NCI-H1105 (cell line): ENCODE measurements around the gene UGT1A3.
"Not testable (repeated sequence)": the region's sequence is repeated elsewhere in the genome, so short reads cannot be mapped to it uniquely, and the experiment has no call there.

Source experiments
- DNase-seq: peaks from one replicate; lab custom pipeline; 2025; lab: John Stamatoyannopoulos, UW

UGT1A3 gene

GRCh38 chr2:233707940-233708644, 20.8 kb upstream of the UGT1A3 start:
- no peak for DNase-seq

DNA sequence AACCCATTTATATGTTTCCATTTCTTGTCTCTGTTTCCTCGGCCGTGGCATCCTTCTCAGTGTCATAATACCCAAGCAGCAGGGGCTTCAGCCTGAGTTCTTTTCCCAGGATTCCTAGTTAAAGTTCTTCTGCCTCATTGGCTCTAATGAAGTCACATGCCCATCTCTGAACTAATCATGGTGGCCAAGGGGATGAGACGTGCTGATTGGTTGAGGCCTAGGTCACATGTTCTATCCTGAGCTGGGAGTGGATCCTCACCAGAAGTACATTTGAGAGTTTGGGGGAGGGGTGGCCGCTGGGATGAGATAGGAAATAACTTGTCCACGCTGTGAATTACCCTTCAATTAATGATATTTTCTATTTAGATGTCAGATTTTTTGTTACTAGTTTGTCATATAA, 19.9 kb upstream of the UGT1A3 start:
- no peak for DNase-seq

DNA sequence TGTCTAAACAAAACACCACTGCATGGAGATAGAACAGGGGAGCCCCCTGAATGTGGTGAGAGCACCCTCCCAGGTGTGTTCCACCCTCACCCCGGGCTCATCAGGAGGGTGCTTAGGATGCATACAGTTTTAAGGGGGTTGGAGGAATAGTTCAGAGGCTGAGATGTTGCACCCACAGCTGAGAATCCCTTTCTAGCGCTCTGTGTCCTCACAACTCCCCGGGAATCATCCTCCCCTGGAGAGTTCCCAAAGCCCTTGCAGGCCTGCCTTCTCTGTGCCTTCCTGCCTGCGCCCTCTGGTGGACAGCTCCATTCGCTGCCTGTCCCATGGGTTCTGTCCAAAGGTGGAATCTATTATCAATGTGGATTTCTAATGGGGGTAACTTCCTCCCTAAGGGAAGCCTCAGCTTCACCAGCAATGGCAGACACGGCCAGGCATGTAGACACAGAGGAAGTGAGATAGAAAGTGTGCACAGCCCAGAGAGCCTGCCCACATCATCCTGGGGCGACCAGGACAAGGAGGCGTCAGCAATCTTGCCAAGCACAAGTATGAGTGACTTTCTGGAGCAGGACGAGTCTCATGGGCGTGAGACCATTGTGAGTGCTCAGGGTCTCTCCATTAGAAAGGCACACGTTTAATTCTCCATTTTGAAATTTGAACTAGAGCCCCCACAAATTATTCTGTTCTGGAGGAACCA, 17.4 kb upstream of the UGT1A3 start:
- peak; percentile 63 for DNase-seq

- no peak for DNase-seq
Measured at GRCh38 chr2:233712611-233713261, 16.1 kb upstream of the UGT1A3 start, which contains the start of gene UGT1A5. TSS of gene UGT1A5 (plus strand) at chr2:233712907. CDS start at chr2:233712992, 85 bp downstream.

DNA sequence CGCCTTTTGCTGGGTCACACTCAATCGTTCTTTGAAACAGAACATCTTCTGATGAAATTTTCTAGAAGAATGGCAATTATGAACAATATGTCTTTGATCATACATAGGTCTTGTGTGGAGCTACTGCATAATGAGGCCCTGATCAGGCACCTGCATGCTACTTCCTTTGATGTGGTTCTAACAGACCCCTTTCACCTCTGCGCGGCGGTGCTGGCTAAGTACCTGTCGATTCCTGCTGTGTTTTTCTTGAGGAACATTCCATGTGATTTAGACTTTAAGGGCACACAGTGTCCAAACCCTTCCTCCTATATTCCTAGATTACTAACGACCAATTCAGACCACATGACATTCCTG, 15.6 kb upstream of the UGT1A3 start:
- DNase-seq: no peak

DNA sequence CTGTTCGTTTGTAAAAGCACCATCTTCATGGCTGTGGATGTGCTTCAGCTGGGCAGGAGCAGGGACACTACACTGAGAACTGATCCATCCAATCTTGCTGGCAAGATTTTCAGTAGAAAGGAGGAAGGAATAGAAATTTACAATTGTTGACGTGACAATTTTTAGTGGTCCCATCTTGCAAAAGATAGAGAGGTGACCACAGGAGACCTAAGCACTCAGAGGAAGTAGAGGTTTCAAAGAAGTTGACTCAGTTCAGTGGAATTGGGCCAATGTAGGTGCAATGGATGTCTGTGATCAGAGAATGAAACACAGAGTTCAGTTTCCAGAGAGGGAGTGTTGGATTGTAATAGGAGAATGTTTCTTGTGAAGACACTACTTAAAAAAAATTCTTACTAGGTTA, 14.7 kb upstream of the UGT1A3 start:
- DNase-seq: no peak

DNA sequence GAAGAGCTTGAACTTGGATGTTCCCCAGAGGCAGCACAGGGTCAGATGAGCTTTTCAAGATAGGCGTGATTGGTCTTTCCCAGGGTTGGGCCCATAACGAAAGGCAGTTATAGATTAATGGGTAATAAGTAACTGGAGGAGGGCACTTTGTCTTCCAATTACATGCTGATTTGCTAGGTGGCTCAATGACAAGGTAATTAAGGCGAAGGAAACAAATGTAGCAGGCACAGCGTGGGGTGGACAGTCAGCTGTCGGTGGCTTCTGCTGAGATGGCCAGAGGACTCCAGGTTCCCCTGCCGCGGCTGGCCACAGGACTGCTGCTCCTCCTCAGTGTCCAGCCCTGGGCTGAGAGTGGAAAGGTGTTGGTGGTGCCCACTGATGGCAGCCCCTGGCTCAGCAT, 10.3 kb upstream of the UGT1A3 start, which contains the start of gene UGT1A4:
Gene UGT1A4, plus strand, starts transcription at position 185 of the 400 bp plus-strand sequence. Its CDS starts 85 bp downstream, at position 270.
- DNase-seq: no peak

GRCh38 chr2:233736868-233737653, 8.2 kb downstream of the UGT1A3 start:
- DNase-seq: not testable (repeated sequence)

GRCh38 chr2:233740870-233741269, 12.0 kb downstream of the UGT1A3 start:
- DNase-seq: no peak

DNA sequence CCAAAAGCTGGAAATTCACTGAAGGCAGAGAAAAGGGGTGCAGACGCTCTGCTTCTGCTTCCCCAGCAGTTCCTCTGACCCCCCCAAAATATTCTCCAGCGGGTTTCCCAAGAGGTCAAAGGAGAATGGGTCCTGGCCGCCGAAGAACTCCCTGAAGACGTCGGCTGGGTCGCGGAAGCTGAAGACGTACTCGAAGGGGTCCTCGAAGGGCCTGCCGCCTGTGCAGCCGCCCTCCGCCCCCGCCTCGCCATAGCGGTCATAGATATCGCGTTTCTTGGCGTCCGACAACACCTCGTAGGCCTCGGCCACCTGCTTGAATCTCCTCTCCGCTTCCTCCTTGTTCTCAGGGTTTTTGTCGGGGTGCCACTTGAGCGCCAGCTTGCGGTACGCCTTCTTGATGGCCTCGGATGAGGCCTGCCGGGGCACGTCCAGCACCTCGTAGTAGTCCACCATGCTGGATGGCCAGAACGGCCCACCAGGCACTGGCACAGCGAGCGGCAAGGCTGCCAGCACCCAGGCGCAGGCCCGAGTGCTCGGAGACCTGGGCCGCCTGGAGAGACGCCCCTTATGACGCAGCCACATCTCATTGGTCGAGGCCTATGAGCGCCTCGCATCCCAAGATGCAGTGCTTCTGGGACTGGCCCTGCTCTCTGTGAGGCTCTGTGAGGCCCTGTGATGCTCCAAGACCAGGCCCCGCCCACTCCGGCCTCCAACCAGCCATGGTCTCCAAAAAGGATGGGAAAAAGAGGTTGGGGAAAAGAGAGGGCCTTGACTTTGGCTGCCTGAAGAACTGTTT, 14.8 kb downstream of the UGT1A3 start:
- DNase-seq: no peak

- no peak for DNase-seq
Measured at GRCh38 chr2:233745073-233745755, 16.4 kb downstream of the UGT1A3 start.

- DNase-seq: not testable (repeated sequence)
Measured at GRCh38 chr2:233745838-233746237, 17.0 kb downstream of the UGT1A3 start.

- no peak for DNase-seq
Measured at GRCh38 chr2:233746475-233747282, 17.8 kb downstream of the UGT1A3 start.

DNA sequence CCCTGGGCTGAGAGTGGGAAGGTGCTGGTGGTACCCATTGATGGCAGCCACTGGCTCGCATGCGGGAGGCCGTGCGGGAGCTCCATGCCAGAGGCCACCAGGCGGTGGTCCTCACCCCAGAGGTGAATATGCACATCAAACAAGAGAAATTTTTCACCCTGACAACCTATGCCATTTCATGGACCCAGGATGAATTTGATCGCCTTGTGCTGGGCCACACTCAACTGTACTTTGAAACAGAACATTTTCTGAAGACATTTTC, 18.4 kb downstream of the UGT1A3 start:
- DNase-seq: no peak

- not testable (repeated sequence) for DNase-seq
Measured at GRCh38 chr2:233750689-233751088, 21.8 kb downstream of the UGT1A3 start.

GRCh38 chr2:233751212-233752009, 22.6 kb downstream of the UGT1A3 start:
- not testable (repeated sequence) for DNase-seq

DNA sequence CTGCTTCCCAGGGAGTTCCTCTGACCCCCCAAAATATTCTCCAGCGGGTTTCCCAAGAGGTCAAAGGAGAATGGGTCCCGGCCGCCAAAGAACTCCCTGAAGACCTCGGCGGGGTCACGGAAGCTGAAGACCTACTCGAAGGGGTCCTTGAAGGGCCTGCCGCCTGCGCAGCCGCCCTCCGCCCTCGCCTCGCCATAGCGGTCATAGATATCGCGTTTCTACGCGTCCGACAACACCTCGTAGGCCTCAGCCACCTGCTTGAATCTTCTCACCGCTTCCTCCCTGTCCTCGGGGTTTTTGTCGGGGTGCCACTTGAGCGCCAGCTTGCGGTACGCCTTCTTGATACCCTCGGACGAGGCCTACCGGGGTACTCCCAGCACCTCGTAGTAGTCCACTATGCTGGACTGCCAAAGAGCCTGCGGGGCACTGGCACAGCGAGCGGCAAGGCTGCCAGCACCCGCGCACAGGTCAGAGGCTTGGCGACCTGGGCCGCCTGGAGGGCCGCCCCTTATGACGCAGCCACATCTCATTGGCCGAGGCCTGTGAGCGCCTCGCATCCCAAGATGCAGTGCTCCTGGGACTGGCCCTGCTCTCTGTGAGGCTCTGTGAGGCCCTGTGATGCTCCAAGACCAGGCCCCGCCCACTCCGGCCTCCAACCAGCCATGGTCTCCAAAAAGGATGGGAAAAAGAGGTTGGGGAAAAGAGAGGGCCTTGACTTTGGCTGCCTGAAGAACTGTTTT, 26.2 kb downstream of the UGT1A3 start:
- DNase-seq: no peak

DNA sequence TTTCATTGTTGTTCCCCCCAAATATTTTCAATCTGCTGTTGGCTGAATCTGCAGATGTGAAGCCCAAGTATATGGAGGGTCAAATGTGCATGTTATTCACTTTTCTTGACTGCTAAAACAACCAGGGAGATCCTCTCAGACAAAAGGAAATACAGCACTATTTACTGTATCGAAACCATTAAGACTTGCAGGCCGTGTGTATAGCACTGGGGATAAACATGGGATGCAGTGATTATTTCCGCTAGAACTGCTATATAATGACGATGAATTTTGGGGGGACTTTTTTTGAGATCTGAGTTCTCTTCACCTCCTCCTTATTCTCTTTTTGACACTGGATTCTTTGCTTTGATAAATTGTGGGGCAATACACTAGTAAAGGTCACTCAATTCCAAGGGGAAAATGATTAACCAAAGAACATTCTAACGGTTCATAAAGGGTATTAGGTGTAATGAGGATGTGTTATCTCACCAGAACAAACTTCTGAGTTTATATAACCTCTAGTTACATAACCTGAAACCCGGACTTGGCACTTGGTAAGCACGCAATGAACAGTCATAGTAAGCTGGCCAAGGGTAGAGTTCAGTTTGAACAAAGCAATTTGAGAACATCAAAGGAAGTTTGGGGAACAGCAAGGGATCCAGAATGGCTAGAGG, 27.7 kb downstream of the UGT1A3 start:
- no peak for DNase-seq
